Skin of body (tissue), 2 donors: Measurements from ENCODE around the gene NOL4L. TPM values are rescaled to one million over a fixed set of nuclear protein-coding genes. Genes with fewer than 3 reads are reported as not detected.
A peak's percentile ranks its signal among the peaks of the same experiment; 100 is the strongest.
"Not testable (repeated sequence)": the region's sequence is repeated elsewhere in the genome, so short reads cannot be mapped to it uniquely, and the experiment has no call there.

Source experiments
- DNase-seq: peaks from one replicate; lab custom pipeline; 2025; lab: John Stamatoyannopoulos, UW
- total RNA-seq: library from RNA; depleted of rRNA; stranded (reverse); fragments of >200 nt; gene quantifications from one replicate; pipeline ENCODE4 v1.2.3, GENCODE V29; 2014

Gene NOL4L
- total RNA-seq, 1 donor from 2014 or later = 4.3 TPM

DNA sequence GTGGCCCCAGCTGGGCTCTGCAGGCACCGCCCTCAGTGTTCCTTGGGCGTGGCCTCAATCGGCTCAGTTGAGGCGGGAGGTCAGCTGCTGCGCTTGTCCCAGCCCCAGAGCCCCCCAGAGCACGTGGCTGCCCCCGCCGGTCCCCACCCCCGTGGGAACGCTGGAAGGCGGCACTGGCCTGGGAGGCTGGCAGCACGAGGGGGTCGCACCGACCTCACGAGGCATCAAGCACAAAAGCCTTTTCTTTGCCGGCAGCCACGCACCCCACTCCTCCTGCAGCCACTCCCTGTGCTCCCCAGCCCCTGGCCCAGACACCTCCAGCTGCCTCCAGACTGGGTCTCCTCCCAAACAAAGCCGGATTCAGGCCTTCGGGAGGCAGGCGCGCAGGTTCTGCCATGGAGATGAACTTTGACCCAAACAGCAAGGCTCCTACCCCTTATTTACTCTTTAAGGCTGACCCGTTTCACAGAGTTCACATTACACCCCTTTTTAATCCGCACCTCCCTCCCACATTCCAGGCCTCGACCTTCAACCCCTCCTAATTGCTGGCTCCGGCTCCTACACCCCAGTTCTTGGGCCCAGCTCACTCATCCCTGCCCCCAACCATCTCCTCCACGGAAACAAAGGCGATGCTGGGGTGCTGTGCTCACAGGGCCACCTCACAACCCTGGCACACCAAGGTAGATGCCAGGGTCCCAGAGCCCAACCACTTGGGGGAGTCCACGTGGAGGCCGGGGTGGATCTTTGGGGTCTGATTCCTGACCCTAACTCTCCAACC is 111.7 kb downstream of the NOL4L start:
- no peak for DNase-seq

- DNase-seq = no peak
Measured at GRCh38 chr20:32472581-32473207, 112.4 kb downstream of the NOL4L start.

GRCh38 chr20:32470940-32471339 is 114.2 kb downstream of the NOL4L start:
- DNase-seq = no peak

- peak; percentile 51 for DNase-seq
Measured at GRCh38 chr20:32470025-32470861, 114.9 kb downstream of the NOL4L start.

DNA sequence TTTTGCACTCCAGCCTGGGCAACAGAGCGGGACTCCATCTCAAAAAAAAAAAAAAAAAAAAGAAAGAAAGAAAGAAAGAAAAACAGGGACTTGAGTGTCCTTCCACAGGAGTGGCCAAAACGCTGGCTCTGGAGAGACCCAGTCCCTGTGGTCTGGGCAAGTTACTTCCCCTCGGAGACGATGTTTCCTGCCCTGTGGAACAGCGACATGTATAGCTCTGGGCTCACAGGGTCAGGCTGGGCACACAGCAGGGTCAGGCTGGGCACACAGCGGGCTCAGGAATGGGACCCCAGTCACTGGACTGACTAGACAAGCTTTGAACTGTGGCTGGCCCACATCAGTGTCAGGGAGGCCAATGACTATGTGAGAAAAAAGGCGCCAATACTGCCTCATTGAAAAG is 116.3 kb downstream of the NOL4L start:
- no peak for DNase-seq

GRCh38 chr20:32468313-32468640 is 116.9 kb downstream of the NOL4L start:
- no peak for DNase-seq

DNA sequence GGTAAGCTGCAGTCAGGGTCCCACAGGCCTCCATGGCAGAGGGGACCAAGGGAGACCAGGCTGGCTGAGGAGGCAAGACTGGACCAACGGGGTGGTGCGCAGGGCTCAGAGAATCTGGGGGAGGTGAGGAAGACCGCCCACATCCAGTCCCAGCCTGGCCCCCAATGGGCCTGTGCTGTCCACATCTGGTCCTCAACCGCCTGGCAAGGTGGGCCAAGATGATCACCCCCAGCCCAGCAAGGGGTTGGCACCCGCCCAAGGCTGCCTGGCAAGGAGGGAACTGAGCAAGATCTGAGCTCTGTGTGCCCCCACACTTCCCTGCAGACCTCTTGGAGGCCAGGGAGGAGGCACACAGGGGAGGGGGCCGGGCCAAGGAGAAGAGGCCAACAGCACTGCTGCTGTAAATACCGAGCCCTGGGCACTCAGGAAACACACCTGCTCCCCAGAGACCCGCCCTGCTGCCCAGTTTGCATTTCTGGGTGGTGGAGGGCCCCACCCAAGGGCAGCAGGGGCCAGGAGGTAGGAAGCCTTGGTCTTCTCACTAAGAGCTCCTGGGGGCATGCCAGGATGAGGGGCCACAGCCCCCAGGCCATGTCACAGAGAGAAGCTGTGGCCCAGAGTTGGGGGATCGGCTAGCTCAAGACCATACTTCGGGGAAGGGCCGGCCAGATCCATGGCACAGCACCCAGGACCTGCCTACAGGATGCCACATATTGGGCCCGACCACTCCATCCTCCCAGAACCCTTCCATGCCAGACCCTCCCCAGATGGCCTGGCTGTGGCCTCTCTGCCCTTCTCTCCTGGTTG is 117.4 kb downstream of the NOL4L start:
- DNase-seq = no peak

GRCh38 chr20:32466739-32467505 is 118.2 kb downstream of the NOL4L start:
- DNase-seq = no peak

DNA sequence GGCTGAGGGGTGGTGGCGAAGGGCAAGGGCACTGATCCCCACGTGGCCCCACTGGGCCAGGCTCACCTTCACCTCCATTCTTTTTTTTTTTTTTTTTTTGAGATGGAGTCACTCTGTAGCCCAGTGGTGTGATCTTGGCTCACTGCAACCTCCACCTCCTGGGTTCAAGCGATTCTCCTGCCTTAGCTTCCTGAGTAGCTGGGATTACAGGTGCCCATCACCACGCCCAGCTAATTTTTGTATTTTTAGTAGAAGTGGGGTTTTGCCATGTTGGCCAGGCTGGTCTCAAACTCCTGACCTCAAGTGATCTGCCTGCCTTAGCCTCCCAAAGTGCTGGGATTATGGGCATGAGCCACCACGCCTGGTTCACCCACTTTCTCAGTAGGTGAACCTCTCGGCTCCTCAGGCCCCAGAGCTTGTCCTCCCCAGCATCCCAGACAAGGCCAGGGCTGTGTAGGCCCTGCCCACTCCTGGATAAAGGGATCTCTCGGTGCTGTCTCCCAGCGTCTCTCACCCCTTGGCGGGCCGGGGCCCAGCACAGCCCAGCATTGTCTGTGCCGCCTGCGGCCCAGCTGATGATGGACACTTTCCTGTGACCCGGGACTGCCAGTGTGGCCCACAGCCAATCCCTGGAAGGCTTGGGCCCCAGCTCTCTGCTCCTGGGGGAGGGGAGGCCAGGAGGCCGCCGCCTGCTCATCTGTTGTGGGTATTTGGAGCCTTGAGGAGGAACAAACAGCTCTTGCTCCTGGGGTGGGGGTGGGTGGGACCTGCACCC is 119.0 kb downstream of the NOL4L start:
- DNase-seq = not testable (repeated sequence)

- DNase-seq = no peak
Measured at GRCh38 chr20:32465092-32465900, 119.8 kb downstream of the NOL4L start.

DNA sequence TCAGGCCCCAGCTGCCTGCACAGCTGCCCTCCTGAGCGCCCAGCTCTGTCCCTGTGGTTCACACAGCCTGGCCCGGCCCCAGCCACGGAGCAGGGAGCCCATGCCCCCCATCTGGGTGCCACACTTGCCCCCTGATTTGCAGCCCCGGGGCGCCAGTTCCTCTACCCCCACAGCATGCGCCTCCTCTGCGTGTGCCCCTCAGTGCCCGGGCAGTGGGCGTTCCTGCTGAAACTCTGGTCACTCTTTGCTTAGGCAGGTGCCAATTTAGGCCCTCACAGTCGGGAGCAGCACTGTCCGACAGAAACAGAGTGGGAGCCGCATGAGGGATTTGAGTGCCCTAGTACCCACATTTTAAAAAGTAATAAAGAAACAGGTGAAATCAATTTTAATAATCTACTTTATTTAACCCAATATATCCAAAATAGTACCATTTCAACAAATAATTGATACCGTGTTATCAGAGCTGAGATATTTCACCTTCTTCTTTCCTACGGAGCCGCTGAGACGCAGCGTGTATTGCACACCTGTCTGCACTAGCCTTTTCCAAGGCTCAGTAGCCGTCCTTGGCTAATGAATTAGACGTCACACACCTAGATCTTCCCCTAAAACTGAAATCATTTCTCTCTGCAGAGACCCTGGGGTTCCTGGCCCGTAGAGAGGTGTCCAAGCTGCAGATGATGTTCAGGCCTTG is 120.6 kb downstream of the NOL4L start:
- no peak for DNase-seq

GRCh38 chr20:32463642-32464400 is 121.3 kb downstream of the NOL4L start:
- DNase-seq = no peak

- no peak for DNase-seq
Measured at GRCh38 chr20:32462900-32463641, 122.1 kb downstream of the NOL4L start.

DNA sequence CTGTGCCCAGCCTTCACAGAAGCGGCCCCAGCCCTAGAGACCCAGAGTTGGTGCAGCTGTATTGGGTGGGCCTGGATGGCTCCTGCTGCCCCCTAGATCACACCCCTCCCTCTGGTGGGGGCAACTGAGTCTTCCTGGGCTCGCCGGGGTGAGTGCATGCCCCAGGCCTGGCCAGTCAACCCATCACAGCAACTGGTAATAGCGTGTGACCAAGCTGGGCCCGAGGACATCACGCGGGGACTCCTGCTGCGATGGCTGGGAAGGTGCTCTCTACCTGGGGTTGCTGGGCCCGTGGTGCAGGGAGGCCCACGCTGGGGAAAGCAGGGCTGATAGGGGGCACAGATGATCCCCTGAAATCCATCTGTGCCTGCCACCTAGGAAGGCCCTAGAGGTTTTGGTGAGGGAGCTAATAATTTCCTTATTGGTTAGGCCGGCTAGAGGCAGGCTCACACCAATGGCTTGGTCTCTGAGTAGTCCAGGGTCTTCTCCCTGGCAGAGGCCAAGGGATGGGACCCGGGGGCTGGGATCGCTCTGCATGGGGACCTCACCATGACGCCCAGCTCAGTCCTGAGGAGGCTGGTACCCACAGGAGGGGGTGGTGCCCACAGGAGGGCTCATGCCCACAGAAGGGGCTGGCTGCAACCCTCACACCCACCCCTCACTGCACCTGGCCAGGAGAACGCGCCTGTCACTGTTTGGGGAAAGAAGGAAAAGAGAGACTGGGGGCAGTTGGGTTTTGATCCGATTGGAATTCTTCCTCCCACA is 123.1 kb downstream of the NOL4L start:
- DNase-seq = no peak

- no peak for DNase-seq
Measured at GRCh38 chr20:32460683-32461320, 124.3 kb downstream of the NOL4L start.

DNA sequence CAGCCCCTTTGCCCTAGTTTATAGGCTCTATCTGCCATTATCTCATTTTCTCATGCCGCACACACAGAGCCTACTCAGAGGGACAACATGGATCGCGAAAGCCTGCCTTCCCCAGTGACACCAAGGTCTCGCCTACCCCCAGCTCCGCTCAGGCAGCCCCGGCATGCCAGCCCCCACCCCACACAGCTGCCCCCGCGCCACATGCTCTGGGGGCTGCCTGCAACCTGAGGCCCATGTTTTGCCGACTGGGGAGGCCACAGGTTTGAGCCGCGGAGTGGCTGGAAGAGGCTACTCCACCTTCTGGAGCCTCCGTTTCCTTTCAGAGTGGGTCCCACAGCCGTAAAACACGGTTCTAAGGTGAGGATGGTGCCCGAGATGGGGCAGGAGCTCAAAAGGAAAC is 124.9 kb downstream of the NOL4L start:
- no peak for DNase-seq
